Osteocyte (in vitro differentiated cells): ENCODE measurements around the gene HOMER2. TPM values are rescaled to one million over a fixed set of nuclear protein-coding genes. Genes with fewer than 3 reads are reported as not detected.

ENCODE experiments used
- DNase-seq: peaks from one replicate; pipeline ENCODE4 v3.0.0; 2021; ENCODE audit warnings: mixed read lengths; ENCODE audit not compliant: unreplicated experiment; ENCODE audit errors: extremely low spot score
- H3K27ac Mint-ChIP-seq: one replicate; pipeline ENCODE4 v1.8.0; 2021; ENCODE audit warnings: mild to moderate bottlenecking, mixed read lengths; ENCODE audit not compliant: unreplicated experiment
- H3K27me3 Mint-ChIP-seq: one replicate; pipeline ENCODE4 v1.8.0; 2021; ENCODE audit warnings: mixed read lengths; ENCODE audit not compliant: unreplicated experiment
- H3K36me3 Mint-ChIP-seq: one replicate; pipeline ENCODE4 v1.8.0; 2021; ENCODE audit warnings: mixed read lengths; ENCODE audit not compliant: unreplicated experiment
- H3K4me1 Mint-ChIP-seq: one replicate; pipeline ENCODE4 v1.8.0; 2021; ENCODE audit warnings: mixed read lengths; ENCODE audit not compliant: unreplicated experiment
- H3K4me3 Mint-ChIP-seq: one replicate; pipeline ENCODE4 v1.8.0; 2021; ENCODE audit warnings: mild to moderate bottlenecking, moderate library complexity, mixed read lengths; ENCODE audit not compliant: unreplicated experiment
- H3K9me3 Mint-ChIP-seq: one replicate; pipeline ENCODE4 v1.8.0; 2021; ENCODE audit warnings: mixed read lengths; ENCODE audit not compliant: unreplicated experiment
- total RNA-seq: library from RNA; stranded (reverse); gene quantifications from 2 replicates; pipeline ENCODE4 v1.2.1, GENCODE V29; 2021
- TF ChIP-seq, protein P1 (sequence below): fragments of 200-600 bp; sonication (generic); IDR thresholded peaks from 2 replicates; pipeline ENCODE4 v1.5.0; 2021; ENCODE audit warnings: antibody characterized with exemption, mild to moderate bottlenecking, moderate library complexity

HOMER2 gene
- total RNA-seq, 1 donor from 2014 or later = 6.3 TPM

DNA sequence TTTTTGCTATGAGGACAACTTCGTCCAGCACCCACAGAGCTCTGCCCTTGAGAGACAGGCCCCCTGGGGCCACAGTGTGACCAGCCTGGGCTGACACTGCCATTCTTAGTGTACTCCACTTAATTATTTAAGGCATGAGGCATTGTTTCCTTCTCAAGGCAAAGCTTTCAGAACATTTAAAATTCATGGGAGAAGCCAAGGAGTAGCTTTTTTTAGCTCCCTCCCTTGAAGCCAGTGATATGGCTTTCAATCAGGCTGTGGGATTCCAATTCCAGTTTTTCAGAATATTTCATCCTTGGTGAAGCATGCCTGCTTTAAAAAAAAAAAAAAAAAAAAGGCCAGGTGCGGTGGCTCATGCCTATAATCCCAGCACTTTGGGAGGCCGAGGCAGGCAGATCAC is 21.3 kb downstream of the HOMER2 start:
- H3K27ac Mint-ChIP-seq = no peak overlapping the region
- H3K4me3 Mint-ChIP-seq = no peak overlapping the region
- TF ChIP-seq, protein P1, sequence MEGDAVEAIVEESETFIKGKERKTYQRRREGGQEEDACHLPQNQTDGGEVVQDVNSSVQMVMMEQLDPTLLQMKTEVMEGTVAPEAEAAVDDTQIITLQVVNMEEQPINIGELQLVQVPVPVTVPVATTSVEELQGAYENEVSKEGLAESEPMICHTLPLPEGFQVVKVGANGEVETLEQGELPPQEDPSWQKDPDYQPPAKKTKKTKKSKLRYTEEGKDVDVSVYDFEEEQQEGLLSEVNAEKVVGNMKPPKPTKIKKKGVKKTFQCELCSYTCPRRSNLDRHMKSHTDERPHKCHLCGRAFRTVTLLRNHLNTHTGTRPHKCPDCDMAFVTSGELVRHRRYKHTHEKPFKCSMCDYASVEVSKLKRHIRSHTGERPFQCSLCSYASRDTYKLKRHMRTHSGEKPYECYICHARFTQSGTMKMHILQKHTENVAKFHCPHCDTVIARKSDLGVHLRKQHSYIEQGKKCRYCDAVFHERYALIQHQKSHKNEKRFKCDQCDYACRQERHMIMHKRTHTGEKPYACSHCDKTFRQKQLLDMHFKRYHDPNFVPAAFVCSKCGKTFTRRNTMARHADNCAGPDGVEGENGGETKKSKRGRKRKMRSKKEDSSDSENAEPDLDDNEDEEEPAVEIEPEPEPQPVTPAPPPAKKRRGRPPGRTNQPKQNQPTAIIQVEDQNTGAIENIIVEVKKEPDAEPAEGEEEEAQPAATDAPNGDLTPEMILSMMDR = no peak
- no peaks in the 10 kb centered on the region for H3K36me3 Mint-ChIP-seq
- no peaks in the 10 kb centered on the region for H3K27me3 Mint-ChIP-seq
- no peaks in the 10 kb centered on the region for H3K9me3 Mint-ChIP-seq
- no peaks in the 10 kb centered on the region for H3K4me1 Mint-ChIP-seq
- no peak for DNase-seq

DNA sequence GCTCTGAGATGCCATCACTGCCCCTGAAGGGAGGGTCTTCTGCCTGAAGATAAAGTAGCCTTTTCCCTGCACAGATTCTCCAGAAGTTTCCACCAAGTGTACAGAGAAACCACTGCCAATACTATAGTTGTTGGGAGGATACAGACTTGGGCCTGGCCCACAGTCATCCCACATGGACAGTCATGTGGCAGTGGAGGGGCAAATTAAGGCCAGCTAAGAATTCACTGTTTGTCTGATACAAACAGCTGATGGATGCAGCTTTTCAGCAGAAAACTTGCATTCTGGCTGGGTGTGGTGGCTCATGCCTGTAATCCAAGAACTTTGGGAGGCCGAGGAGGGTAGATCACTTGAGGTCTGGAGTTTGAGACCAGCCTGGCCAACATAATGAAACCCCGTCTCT is 22.1 kb downstream of the HOMER2 start:
- Mint-ChIP-seq H3K27ac (no peak overlapping the region), H3K27me3 (no peaks in the 10 kb centered on the region), H3K4me1 (no peaks in the 10 kb centered on the region), H3K4me3 (no peak overlapping the region), H3K36me3 (no peaks in the 10 kb centered on the region), H3K9me3 (no peaks in the 10 kb centered on the region)
- TF ChIP-seq, protein P1 = no peak
- DNase-seq = no peak

DNA sequence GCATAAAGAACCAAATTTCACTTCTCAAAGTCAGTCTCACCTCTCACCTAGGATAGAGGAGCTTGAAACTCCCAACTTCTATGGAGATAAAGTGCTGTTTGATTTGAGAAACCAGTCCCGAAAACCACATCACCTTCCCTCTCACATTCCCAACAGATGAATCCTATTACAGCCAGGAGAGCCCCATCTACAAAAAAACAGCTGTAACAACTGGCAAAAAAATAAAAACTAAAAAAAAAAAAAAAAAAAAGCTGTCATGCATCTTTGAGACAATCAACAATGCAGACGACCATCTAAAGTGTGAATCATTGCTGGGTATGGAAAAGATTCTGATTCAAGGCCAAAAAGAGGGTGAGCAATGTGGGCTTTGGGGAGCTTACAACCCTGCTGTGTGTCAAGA is 23.8 kb downstream of the HOMER2 start:
- no peak for DNase-seq
- no peak overlapping the region for H3K27ac Mint-ChIP-seq
- H3K9me3 Mint-ChIP-seq = no peaks in the 10 kb centered on the region
- TF ChIP-seq, protein P1 = no peak
- no peak overlapping the region for H3K4me3 Mint-ChIP-seq
- no peaks in the 10 kb centered on the region for H3K36me3 Mint-ChIP-seq
- no peaks in the 10 kb centered on the region for H3K4me1 Mint-ChIP-seq
- H3K27me3 Mint-ChIP-seq = no peaks in the 10 kb centered on the region

DNA sequence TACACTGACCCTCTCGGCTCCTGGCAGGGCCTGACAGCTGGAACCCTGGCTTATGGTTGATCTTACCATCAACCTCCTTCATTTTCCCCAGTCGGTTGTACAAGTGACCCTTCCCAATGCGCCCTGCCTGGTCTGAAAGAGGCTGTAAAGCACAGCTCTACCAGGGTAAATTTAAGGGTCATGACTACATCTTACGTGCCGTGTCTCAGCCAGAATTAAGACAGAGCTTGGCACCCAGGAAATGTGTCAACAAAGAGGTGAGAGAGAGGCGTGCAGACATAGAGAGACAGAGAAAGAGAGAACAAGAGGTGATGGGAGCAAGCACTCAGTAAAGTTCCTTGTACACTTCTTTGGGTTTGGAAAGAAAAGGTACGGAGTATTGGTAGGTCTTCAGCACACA is 28.8 kb downstream of the HOMER2 start:
- H3K27me3 Mint-ChIP-seq = no peaks in the 10 kb centered on the region
- H3K27ac Mint-ChIP-seq = no peak overlapping the region
- H3K4me1 Mint-ChIP-seq = peaks cover 11% of the 10 kb centered on the region

DNA sequence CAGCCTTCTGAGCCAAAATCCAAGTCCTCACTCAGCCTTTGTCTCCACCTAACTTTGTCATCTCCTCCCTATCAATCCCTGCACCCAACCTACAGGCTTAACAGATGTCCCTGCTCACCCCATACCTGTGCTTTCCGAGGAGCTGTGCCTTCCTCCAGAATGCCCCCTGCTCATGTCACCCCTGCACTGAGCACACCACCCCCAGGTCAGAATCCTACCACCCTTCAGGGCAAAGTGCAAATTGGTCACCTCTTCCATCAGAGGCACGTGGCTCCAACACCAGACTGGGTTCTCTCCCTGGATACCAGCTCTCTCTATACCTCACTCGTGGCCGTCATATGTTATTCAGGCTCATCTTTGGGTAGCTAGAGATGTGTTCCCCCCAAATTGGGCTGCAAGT is 29.8 kb downstream of the HOMER2 start:
- Mint-ChIP-seq H3K27me3 (no peaks in the 10 kb centered on the region), H3K27ac (no peak overlapping the region), H3K36me3 (no peaks in the 10 kb centered on the region), H3K9me3 (no peaks in the 10 kb centered on the region), H3K4me3 (no peak overlapping the region), H3K4me1 (peaks cover 11% of the 10 kb centered on the region)
- no peak for DNase-seq
- TF ChIP-seq, protein P1 = no peak

More for the DNA sequence above, 28.8 kb downstream of the HOMER2 start:
- TF ChIP-seq, protein P1 = no peak
- no peak for DNase-seq
- H3K36me3 Mint-ChIP-seq = no peaks in the 10 kb centered on the region
- H3K9me3 Mint-ChIP-seq = no peaks in the 10 kb centered on the region
- no peak overlapping the region for H3K4me3 Mint-ChIP-seq
